HAP-1 (cell line): Measurements from ENCODE around the gene DPP4.
A peak's percentile ranks its signal among the peaks of the same experiment; 100 is the strongest.
"Not testable (repeated sequence)": the region's sequence is repeated elsewhere in the genome, so short reads cannot be mapped to it uniquely, and the experiment has no call there.

Source experiments
- DNase-seq, 2 experiments: peaks; one replicate each; pipeline ENCODE4 v3.0.0-alpha.2; 2016 to 2020; ENCODE audit warnings: low spot score in 2 of 2
- H3K27me3 ChIP-seq: fragments of 250-450 bp; sonication (Bioruptor Pico); 2 replicates; pipeline ENCODE4 v1.5.1; 2020; ENCODE audit warnings: low read depth, mild to moderate bottlenecking, moderate library complexity
- H3K36me3 ChIP-seq: fragments of 250-450 bp; sonication (Bioruptor Pico); replicated peaks from 2 replicates; pipeline ENCODE4 v1.5.1; 2020; ENCODE audit warnings: mild to moderate bottlenecking
- H3K4me1 ChIP-seq: fragments of 250-450 bp; sonication (Bioruptor Pico); 2 replicates; pipeline ENCODE4 v1.5.1; 2020; ENCODE audit warnings: mild to moderate bottlenecking
- H3K4me3 ChIP-seq: fragments of 250-450 bp; sonication (Bioruptor Pico); 2 replicates; pipeline ENCODE4 v1.5.1; 2020; ENCODE audit warnings: mild to moderate bottlenecking, moderate library complexity
- H3K9me3 ChIP-seq: fragments of 250-450 bp; sonication (Bioruptor Pico); 2 replicates; pipeline ENCODE4 v1.5.1; 2020; ENCODE audit warnings: mild to moderate bottlenecking, moderate library complexity
- in situ Hi-C: fragments of 300-500 bp; cut with MboI; formaldehyde crosslinking; loops from 3 replicates; pipeline ENCODE4 v1.14.3; 2020; ENCODE audit warnings: low sequenced_read_pairs, inconsistent platforms, mixed read lengths

Gene DPP4

GRCh38 chr2:162060532-162060931 lies 13.5 kb downstream of the DPP4 start:
- Histone ChIP-seq H3K27me3 (no peaks in the 10 kb centered on the region), H3K9me3 (0 out of 2 replicates have a peak, but pooled peaks cover 3% of the 10 kb centered on the region), H3K4me3 (no peak overlapping the region), H3K36me3 (no peaks in the 10 kb centered on the region), H3K4me1 (no peaks in the 10 kb centered on the region)
- in situ Hi-C loops, result no loop called here
- DNase-seq, result no peak

GRCh38 chr2:162058973-162059668 lies 14.9 kb downstream of the DPP4 start:
- H3K36me3 ChIP-seq, result no peaks in the 10 kb centered on the region
- no peaks in the 10 kb centered on the region for H3K27me3 ChIP-seq
- H3K4me1 ChIP-seq, result no peaks in the 10 kb centered on the region; the same call in 1 of the 2 replicates
- no peak for DNase-seq
- in situ Hi-C loops, result no loop called here
- 0 out of 2 replicates have a peak, but pooled peaks cover 3% of the 10 kb centered on the region for H3K9me3 ChIP-seq
- H3K4me3 ChIP-seq, result no peak overlapping the region

- DNase-seq, result no peak
- Histone ChIP-seq H3K27me3 (no peaks in the 10 kb centered on the region), H3K4me3 (no peak overlapping the region), H3K36me3 (no peaks in the 10 kb centered on the region), H3K9me3 (0 out of 2 replicates have a peak, but pooled peaks cover 3% of the 10 kb centered on the region), H3K4me1 (peaks cover 5% of the 10 kb centered on the region)
- in situ Hi-C loops, result no loop called here
Measured at GRCh38 chr2:162057426-162057825, 16.6 kb downstream of the DPP4 start.

- H3K36me3 ChIP-seq, result no peaks in the 10 kb centered on the region
- DNase-seq, result no peak
- no peaks in the 10 kb centered on the region for H3K27me3 ChIP-seq
- no peak overlapping the region for H3K4me3 ChIP-seq
- H3K9me3 ChIP-seq, result 0 out of 2 replicates have a peak, but pooled peaks cover 3% of the 10 kb centered on the region
- peaks cover 7% of the 10 kb centered on the region for H3K4me1 ChIP-seq
- in situ Hi-C loops, result no loop called here
Measured at GRCh38 chr2:162056796-162057399, 17.1 kb downstream of the DPP4 start.

GRCh38 chr2:162053808-162054155 lies 20.2 kb downstream of the DPP4 start:
- peaks cover 7% of the 10 kb centered on the region for H3K4me1 ChIP-seq
- H3K9me3 ChIP-seq, result 0 out of 2 replicates have a peak, but pooled peaks cover 3% of the 10 kb centered on the region
- no peak for DNase-seq
- in situ Hi-C loops, result no loop called here
- no peaks in the 10 kb centered on the region for H3K36me3 ChIP-seq
- H3K4me3 ChIP-seq, result no peak overlapping the region
- no peaks in the 10 kb centered on the region for H3K27me3 ChIP-seq

- peak; percentile 76 to 92 for DNase-seq
- Histone ChIP-seq H3K36me3 (no peaks in the 10 kb centered on the region), H3K4me1 (peaks cover 7% of the 10 kb centered on the region), H3K9me3 (0 out of 2 replicates have a peak, but pooled peaks cover 3% of the 10 kb centered on the region), H3K27me3 (no peaks in the 10 kb centered on the region), H3K4me3 (no peak overlapping the region)
- in situ Hi-C loops, result no loop called here
Measured at GRCh38 chr2:162053066-162053807, 20.8 kb downstream of the DPP4 start.

GRCh38 chr2:162050513-162050961 lies 23.5 kb downstream of the DPP4 start:
- in situ Hi-C loops, result no loop called here
- no peak for DNase-seq
- Histone ChIP-seq H3K9me3 (no peaks in the 10 kb centered on the region), H3K4me3 (no peak overlapping the region), H3K36me3 (no peaks in the 10 kb centered on the region), H3K27me3 (no peaks in the 10 kb centered on the region), H3K4me1 (peaks cover 15% of the 10 kb centered on the region)

- peaks cover 15% of the 10 kb centered on the region for H3K4me1 ChIP-seq
- in situ Hi-C loops, DNase-seq, H3K36me3 ChIP-seq, H3K9me3 ChIP-seq, H3K4me3 ChIP-seq, H3K27me3 ChIP-seq: not testable (repeated sequence)
Measured at GRCh38 chr2:162049089-162049488, 24.9 kb downstream of the DPP4 start.

- no peak overlapping the region for H3K4me3 ChIP-seq
- no peaks in the 10 kb centered on the region for H3K36me3 ChIP-seq
- peaks cover 8% of the 10 kb centered on the region for H3K4me1 ChIP-seq
- H3K27me3 ChIP-seq, result no peaks in the 10 kb centered on the region
- H3K9me3 ChIP-seq, result no peaks in the 10 kb centered on the region
- in situ Hi-C loops, result no loop called here
- no peak for DNase-seq
Measured at GRCh38 chr2:162044586-162044985, 29.4 kb downstream of the DPP4 start.

- in situ Hi-C loops, result no loop called here
- no peaks in the 10 kb centered on the region for H3K9me3 ChIP-seq
- H3K36me3 ChIP-seq, result no peaks in the 10 kb centered on the region
- H3K27me3 ChIP-seq, result no peaks in the 10 kb centered on the region
- no peak for DNase-seq
- H3K4me3 ChIP-seq, result no peak overlapping the region
- peaks cover 10% of the 10 kb centered on the region for H3K4me1 ChIP-seq
Measured at GRCh38 chr2:162043132-162043531, 30.9 kb downstream of the DPP4 start.

GRCh38 chr2:162041485-162041884 lies 32.5 kb downstream of the DPP4 start:
- peaks cover 16% of the 10 kb centered on the region for H3K4me1 ChIP-seq
- no peak for DNase-seq
- H3K27me3 ChIP-seq, result no peaks in the 10 kb centered on the region
- no peaks in the 10 kb centered on the region for H3K9me3 ChIP-seq
- H3K36me3 ChIP-seq, result no peaks in the 10 kb centered on the region
- in situ Hi-C loops, result no loop called here
- no peak overlapping the region for H3K4me3 ChIP-seq

GRCh38 chr2:162038725-162039124 lies 35.3 kb downstream of the DPP4 start:
- H3K4me3 ChIP-seq, result no peak overlapping the region
- no peaks in the 10 kb centered on the region for H3K27me3 ChIP-seq
- no peaks in the 10 kb centered on the region for H3K36me3 ChIP-seq
- no peaks in the 10 kb centered on the region for H3K9me3 ChIP-seq
- in situ Hi-C loops, result no loop called here
- peaks cover 16% of the 10 kb centered on the region for H3K4me1 ChIP-seq
- no peak for DNase-seq

GRCh38 chr2:162037886-162038285 lies 36.1 kb downstream of the DPP4 start:
- Histone ChIP-seq H3K36me3 (no peaks in the 10 kb centered on the region), H3K4me1 (peaks cover 16% of the 10 kb centered on the region), H3K4me3 (no peak overlapping the region), H3K9me3 (no peaks in the 10 kb centered on the region), H3K27me3 (no peaks in the 10 kb centered on the region)
- in situ Hi-C loops, result no loop called here
- DNase-seq, result peak in 1 of 2 experiments; percentile 64
